ENCODE measurements around the gene STK10.

STK10 gene

DNA sequence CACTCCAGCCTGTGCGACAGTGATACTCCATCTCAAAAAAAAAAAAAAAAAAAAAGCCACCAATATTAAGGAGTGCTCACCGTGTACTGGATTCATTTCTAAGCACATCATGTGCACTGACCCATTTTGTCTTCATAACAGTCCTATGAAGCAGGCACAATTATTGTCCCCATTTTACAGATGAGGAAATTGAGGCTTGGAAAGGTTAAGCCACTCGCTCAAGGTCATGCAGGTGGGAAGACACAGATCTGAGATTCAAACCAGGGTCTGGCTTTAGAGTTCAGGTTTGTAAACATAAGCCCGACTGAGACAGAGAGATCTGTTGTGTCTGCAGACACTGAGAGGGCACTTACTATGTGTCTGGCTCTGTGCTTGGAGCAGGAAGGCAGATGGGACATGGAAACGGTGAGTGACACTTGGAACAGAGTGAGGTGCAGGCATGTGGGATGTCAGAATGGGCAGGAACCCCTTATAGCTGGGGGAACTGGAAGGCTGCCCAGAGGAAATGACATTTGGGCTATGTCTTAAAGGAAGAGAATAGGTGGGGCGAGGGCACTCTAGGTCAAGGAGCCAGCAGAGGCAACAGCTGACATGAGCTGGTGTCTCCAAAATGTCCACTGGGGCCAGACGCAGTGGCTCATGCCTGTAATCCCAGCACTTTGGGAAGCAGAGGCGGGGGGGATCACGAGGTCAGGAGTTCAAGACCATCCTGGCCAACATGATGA is 69.9 kb downstream of the STK10 start:
- no peak for DNase-seq

DNA sequence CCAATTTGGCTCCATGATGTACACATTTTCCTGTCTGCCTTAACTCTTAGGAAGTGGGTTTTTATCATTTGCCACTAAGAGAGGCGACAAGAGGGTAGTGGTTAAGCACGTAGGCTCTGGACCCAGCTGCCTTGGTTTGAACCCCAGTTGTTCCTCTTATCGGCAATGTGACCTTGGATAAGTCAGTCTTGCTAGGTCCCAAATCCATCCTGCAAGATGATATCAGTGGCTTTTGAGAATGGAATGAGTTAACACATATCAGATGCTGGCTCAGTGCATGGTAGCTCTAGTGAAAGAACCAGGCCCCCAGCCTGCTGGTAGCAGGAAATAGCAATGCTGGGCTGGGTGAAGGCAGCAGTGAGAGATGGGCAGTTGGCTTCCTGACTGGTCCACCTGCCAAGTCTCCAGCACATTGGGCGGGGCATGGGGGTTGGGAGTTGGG is 72.5 kb downstream of the STK10 start:
- no peak for DNase-seq
- in situ Hi-C loops (cut with MboI; ENCODE audit: low pct_unique_long_range_greater_than_20kb, low sequenced_read_pairs) = loop anchor here (10.0 kb wide), 1 partner anchor 69 kb away; the partner anchor contains the start of gene STK10

More for the DNA sequence above, 69.9 kb downstream of the STK10 start:
- in situ Hi-C loops (cut with MboI; ENCODE audit: low pct_unique_long_range_greater_than_20kb, low sequenced_read_pairs) = loop anchor here (10.0 kb wide), 1 partner anchor 67 kb away; the partner anchor contains the start of gene STK10

DNA sequence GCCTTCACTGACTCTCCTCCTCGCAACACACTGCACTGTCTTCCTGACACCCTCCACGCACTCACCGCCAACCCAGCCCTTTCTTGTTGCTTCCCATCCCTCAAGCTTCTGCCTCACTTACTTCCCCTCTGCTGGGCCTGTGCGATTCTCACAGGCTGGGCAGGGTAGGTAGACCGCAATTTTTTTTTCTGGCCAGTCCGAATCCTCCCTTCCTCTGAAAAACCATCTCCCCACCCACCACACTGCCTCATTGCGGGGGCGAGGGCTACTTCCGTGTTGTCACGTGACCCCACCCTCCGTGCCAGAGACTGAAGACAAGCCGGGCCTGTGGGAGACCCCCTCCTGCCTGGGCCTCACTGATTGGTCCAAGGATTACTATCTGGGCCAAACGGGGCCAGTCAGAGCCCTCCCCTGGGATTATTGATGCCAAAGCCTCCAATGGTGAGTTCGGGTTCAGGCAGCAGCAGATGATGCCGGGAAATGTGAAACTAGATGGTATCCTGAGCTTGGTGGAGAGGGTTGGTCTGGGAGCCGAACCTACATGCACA is 73.1 kb downstream of the STK10 start:
- peak; percentile 100 for DNase-seq
- in situ Hi-C loops (cut with MboI; ENCODE audit: low pct_unique_long_range_greater_than_20kb, low sequenced_read_pairs) = loop anchor here (10.0 kb wide), 1 partner anchor 70 kb away; the partner anchor contains the start of gene STK10

DNA sequence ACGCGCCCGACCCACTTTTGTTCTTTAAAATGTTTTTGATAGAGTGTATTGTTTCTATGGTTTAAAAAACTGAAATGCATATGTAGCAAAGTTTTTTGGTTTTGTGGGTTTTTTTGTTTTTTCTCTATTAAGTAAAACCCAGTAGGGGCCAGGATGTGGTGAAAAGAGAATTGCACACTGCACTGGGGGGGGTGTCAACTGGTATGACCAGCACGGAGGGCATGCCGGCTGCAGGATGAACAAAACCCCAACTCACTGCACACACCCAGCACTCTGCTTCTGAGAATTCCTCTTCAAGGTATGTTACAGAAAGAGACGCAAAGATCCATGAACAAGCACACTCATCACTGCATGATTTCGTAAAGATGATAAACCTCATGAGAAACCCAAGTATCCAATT is 75.0 kb downstream of the STK10 start:
- in situ Hi-C loops (cut with MboI; ENCODE audit: low pct_unique_long_range_greater_than_20kb, low sequenced_read_pairs) = loop anchor here (10.0 kb wide), 1 partner anchor 72 kb away; the partner anchor contains the start of gene STK10
- peak; percentile 88 for DNase-seq

DNA sequence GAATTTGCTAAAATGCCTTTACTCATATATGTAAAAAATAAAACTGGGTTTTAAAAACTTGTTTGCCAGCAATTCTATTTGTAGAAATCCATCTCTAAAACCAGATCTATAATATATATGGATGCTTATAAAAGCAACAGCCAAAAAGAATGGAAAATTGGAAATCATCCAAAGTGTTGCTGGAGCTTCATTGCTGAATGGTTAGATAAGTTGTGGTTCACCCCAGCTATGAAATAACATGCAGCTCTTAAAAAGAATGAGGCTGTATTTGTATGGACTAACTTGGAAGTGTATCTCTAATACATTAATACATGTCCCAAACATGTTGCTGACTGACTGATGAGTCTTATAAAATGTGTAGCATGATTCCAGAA is 76.2 kb downstream of the STK10 start:
- in situ Hi-C loops (cut with MboI; ENCODE audit: low pct_unique_long_range_greater_than_20kb, low sequenced_read_pairs) = loop anchor here (10.0 kb wide), 1 partner anchor 73 kb away; the partner anchor contains the start of gene STK10
- no peak for DNase-seq

DNA sequence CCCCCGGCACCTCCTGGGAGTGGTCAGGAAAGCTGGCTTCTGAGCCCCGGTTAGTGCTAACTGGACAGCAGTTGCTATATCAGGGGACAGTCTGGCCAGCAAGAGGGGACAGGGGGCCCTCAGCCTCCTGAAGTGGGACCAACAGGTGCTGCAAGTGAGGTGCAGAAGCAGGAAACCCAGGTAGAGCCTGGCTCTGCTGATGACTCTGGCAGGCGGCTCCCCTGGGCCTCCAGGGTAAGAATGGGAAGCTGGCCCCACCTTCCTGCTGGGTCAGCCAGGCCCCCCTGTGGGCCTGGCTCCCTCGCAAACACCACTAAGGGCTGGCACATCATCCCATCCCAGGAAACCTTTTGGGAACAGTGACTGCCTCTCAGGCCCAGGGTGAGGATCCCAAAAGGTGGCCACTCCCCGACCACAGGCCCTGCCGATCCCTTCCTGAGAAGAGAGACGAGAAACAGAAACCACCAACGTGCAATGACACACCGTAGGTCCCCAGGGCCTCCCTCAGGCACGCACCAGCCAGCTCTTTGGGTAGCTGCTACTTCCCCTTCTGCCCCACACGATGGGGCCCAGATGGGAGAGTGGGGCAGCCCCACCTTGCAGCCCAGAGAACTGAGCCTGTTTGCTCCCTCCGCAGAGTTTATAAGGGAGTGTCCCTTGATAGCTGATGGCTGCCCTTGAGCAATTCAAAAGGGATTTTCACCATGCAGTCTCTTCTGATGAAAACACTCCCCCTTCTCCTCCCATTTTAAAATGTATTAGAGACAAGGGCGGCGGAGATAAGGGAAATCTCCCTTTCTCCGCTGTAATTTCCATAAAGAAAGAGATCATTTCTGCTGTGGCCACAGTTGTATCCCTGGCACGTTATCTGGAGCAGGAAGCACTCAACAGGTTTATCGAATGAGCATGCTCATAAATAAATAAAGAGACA is 76.8 kb downstream of the STK10 start:
- peak; percentile 98 for DNase-seq

DNA sequence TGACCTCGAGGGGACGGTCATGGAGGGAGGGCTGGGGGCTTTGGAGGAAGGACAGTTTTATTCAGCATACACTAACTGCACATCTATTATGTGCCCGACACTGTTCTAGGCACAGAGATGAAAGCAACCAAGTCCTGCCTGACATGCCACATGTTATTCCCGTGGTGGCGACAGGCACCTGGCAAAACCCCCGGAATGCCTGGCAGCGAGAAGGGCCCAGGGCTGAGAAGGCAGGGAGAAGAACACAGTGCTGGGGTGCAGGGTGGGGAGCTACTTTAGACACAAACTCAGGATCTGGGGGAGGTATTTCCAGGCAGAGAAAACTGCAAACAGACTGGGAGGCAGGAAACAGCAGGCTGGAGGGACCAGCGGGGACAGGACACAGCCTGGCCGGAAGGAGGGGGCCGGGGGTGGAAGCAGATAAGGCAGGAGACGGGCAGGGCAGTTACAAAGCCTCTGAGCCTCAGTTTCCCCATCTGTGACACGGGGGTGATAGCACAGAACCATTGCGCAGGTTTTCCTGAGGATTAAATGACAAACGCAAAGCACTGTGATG is 77.7 kb downstream of the STK10 start:
- in situ Hi-C loops (cut with MboI; ENCODE audit: low pct_unique_long_range_greater_than_20kb, low sequenced_read_pairs) = loop anchor here (10.0 kb wide), 1 partner anchor 74 kb away; the partner anchor contains the start of gene STK10
- peak; percentile 41 for DNase-seq

More for the DNA sequence above, 76.8 kb downstream of the STK10 start:
- in situ Hi-C loops (cut with MboI; ENCODE audit: low pct_unique_long_range_greater_than_20kb, low sequenced_read_pairs) = loop anchor here (10.0 kb wide), 1 partner anchor 74 kb away; the partner anchor contains the start of gene STK10

DNA sequence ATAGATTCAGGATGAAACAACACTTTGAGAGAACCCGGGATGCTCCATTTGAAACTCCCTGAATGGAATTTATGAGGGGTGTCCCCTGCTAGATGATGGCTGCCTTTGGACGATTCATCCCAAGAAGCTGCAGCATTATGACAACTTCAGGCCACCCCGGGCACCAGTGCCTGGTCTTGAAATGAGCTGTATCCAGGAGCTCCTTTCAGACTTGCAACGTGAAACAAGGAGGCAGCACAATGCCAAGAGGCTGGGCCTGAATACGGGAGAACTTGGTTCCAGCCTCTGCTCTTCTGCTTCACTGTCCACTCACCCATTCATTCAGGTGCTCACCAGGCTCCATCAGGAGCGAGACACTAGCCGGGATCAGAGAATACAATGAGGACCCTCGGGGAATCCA is 78.3 kb downstream of the STK10 start:
- in situ Hi-C loops (cut with MboI; ENCODE audit: low pct_unique_long_range_greater_than_20kb, low sequenced_read_pairs) = loop anchor here (10.0 kb wide), 1 partner anchor 75 kb away; the partner anchor contains the start of gene STK10
- no peak for DNase-seq

DNA sequence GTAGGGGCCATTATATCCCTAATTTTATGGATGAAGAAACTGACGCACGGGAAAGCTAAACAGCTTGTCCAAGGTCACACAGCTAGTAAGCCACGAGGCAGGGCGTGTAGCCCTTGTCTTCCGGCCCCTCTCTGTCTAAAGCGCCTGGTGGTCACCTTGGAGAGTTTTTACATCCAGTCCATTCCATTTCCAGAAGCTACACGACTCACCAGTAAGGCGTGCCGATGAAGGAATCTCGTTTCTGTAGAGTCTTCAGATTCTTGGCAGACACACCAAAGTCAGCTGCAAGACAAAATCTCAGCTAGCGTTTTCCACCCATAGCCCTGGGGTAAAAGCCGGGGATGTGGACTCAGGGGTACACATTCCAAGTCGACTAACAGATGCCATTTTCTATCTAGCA is 80.5 kb downstream of the STK10 start:
- DNase-seq = peak; percentile 25
- in situ Hi-C loops (cut with MboI; ENCODE audit: low pct_unique_long_range_greater_than_20kb, low sequenced_read_pairs) = no loop called here

DNA sequence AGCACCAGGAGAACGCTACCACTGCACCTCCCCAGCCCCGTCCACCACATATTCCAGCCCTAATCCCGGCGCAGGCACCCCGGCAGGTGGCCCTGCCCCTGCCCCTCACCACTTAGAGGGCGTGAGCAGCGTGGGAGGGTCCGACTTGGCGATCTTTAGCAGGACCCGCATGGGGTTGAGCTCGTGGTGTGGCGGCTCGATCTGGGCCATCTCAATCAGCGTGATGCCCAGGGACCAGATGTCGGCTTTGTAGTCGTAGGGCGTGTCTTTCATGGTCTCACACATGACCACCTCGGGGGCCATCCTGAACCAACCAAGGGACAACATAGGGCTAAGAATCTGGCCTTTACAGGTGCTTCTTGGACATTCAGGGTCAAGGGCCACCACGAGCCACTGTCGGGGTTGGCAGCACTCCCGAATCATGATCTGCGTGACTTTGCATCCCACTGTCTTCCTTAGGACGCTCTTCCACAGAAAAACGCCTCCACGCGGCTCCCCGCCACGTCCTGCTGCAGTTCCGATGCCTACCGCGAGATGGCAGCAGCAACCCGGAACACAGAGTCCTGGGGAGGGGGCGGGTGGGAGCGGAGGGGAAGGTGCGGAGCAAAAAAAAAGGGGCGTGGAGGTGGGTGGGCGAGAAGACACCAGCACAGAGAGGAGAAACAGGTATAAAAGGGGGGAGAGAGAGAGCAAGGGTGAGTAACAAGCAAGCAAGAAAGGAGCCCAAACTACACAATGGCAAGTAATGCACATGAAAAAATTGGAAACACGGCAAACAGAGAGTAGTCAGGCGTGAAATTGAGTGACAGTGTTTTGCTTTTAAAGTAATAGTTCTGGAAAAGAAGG is 81.3 kb downstream of the STK10 start:
- in situ Hi-C loops (cut with MboI; ENCODE audit: low pct_unique_long_range_greater_than_20kb, low sequenced_read_pairs) = no loop called here
- peak; percentile 67 for DNase-seq

DNA sequence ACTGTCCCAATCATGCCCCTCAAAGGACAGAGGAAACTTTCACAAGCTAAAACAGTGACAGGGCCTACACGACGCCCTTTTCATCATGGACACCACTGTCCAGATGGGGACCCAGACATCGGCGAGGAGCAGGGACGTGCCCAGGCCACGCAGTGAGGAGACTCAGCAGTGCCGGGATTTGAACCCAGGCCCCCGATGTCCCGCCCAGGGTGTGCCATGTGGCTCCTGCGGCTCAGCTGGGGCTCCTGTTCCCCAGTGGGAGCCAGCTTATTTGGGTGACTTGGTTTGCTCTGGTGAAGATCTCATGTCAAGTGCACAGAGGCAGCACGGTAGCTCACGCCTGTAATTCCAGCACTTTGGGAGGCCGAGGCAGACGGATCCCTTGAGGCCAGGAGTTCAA is 82.2 kb downstream of the STK10 start:
- in situ Hi-C loops (cut with MboI; ENCODE audit: low pct_unique_long_range_greater_than_20kb, low sequenced_read_pairs) = no loop called here
- DNase-seq = no peak

DNA sequence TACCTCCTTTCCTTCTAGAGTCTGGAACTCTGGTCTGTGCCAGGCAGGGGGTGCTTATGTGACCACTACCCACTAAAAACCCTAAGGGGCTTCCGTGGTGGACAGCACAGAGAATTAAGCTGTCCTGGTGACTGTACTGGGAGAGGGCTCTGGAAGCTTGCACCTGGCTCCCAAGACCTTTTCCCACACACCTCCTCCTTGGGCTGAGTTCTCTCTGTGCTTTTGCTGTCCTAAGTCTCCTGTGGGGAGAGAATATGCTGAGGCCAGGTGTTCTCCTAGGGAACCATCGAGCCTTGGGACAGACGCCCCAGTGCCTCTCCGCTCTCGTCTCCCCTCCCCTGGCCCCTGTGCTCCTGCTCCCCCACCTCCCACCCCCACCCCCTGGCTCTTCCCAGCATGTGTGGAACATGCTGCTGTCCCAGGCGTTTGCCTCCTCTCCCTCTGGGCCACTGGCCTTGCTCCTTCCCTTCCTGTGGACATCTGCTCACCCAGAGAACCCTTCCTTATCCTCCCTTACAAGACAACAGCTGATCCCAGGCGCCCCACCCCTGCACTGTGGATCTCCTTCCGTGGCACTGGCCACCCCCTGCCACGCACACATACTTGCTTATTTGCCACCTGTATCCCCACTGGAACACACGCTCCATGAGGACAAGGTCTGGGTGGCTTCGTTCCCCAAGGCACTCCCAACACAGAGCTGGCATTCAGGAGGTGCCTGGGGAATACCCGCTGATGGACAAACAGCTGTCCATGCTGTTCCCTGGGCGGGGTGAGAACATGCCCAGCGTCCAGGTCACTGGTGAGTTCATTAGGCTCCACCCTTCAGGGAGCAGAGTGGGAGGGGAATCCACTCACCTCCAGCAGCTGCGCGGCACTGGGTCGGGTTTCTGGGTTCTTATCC is 83.0 kb downstream of the STK10 start:
- in situ Hi-C loops (cut with MboI; ENCODE audit: low pct_unique_long_range_greater_than_20kb, low sequenced_read_pairs) = no loop called here
- no peak for DNase-seq

DNA sequence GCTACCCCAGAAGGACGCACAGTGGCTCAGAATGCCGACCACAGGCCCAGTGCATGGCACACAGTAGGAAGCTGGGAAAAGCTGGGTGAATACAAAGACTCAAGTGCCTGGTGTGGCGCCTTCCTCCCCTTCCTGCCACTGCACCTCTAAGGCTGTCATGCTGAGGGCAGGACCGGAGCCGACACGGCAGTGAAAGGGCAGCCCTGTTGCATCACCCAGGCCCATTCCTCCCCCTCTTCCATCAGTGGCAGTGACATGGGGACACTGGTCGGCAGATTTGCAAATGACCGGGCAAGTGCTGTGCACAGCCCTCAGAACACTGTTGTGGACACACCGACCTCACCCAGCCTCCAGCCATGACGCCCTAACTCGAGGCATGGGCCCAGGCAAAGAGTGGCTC is 84.0 kb downstream of the STK10 start:
- in situ Hi-C loops (cut with MboI; ENCODE audit: low pct_unique_long_range_greater_than_20kb, low sequenced_read_pairs) = no loop called here
- no peak for DNase-seq

DNA sequence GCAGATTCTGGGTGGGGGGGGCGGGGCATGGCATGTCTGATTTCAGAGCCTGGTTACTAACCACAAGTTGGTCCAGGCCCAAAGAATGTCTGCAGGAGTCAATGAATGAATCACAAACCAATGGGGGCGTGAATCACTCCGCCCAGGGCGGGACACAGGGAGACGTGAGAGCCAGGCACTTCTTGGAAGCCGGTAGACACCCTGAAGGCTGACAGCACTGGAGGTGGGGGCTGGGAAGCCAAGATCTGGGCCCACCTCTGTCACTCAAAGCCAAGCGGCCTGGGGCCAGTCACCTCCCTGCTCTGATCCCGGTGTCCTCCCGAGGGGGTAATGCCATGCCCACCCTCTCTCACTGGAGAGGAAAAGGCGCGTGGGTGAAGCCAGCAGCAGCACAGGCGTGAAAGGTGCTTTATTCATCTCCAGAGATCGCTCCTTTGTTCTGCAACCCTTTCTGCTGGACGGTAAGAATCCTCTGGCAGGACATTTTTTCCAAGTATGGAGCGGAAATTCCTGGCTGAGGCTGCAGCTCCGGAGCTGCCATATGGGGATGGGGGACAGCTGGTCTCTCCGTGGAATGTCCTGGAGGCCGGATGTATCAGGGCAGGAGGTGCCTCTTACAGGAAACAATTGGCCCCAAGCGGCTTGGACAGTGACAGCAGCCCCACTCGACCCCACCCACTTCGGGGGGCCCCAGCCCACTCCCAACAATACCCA is 85.0 kb downstream of the STK10 start:
- in situ Hi-C loops (cut with MboI; ENCODE audit: low pct_unique_long_range_greater_than_20kb, low sequenced_read_pairs) = no loop called here
- DNase-seq = no peak

DNA sequence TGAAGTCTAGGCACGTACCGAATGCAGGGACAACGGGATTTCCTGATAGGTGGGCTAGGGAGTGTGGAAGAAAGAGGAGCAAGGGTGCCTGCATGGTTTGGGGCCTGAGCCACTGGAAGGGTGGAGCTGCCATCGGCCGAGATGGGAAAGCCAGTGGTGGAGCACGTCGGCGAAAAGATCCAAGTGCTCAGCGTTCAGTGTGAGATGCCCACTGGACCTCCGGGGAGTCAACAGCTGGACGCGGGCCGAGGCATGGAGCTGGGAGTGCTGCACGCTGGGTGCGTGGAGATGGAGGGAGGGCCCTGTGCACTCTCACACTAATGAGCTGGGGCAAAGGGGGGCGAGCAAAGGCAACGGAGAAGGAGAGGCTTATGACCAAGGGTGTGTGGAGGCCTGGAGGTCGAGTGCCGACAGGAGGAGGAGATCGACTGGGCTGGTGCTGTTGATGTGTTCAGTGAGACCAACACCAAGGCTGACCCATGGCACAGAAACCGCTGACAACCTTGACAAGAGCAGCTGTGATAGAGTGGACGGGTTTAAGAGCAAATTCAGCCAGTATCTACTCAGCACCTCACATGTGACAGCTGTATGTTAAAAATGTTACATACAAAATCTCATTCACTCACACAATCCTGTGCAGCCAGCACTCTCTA is 85.7 kb downstream of the STK10 start:
- in situ Hi-C loops (cut with MboI; ENCODE audit: low pct_unique_long_range_greater_than_20kb, low sequenced_read_pairs) = no loop called here
- no peak for DNase-seq

DNA sequence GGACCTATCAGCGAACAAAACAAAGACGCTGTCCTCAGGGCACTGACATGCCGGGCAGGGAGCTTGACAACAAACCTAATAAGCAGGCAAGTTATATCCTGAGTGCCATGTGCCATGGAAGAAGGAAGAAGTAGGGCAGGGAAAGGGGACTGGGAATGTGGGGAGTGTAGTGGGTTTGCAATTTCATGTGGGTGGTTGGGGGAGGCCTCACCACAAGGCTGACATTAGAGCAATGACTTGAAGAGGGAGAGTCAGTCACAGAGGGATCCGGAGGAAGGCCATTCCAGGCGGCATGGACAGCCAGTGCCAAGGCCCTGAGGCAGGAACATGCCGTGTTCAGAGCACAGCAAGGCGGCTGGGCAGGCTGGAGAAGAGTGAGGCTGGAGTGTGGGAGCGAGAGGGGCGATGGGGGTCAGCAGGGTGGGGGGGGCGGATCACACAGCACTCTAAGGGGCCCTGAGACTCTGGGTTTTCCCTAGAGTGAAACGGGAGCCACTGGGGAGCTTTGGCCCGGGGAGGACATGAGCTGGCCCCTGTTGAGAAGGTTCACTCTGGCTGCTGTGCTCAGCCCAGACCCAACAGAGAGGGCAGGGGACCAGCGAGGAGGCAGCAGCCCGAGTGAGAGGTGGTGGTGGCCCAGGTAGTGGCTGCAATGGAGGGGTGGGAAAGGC is 86.3 kb downstream of the STK10 start:
- DNase-seq = no peak
- in situ Hi-C loops (cut with MboI; ENCODE audit: low pct_unique_long_range_greater_than_20kb, low sequenced_read_pairs) = no loop called here
